ENCODE measurements around the gene SIKE1.
"Not testable (repeated sequence)": the region's sequence is repeated elsewhere in the genome, so short reads cannot be mapped to it uniquely, and the experiment has no call there.

The SIKE1 gene

GRCh38 chr1:114780344-114781226 is at the start of gene SIKE1:
TSS of gene SIKE1 (minus strand) at chr1:114780685. CDS start at chr1:114780607, 78 bp downstream.
- peak; percentile 79 for DNase-seq (ENCODE audit: low read depth, low spot score)

GRCh38 chr1:114830075-114830474 is 49.6 kb upstream of the SIKE1 start:
- not testable (repeated sequence) for DNase-seq (ENCODE audit: low read depth, low spot score)

GRCh38 chr1:114828251-114828650 is 47.8 kb upstream of the SIKE1 start:
- DNase-seq (ENCODE audit: low read depth, low spot score) = no peak

DNA sequence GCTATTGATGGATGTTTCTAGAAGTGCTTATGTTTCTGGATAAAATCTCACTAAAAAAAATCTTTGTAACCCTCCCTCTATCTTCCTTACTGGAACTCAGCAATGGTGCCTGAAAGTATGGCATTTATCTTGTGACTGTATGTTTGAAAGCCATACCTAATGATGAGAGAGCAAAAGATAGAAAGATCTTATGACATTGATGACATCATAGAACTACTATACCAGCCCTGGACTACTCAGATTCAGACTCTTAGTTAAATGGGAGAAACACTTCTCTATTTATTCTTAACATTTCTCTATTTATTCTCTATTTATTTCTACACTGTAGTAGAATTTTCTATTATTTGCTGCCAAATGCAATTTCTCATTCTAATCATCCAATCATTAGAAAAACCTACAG is 41.5 kb upstream of the SIKE1 start:
- DNase-seq (ENCODE audit: low read depth, low spot score) = no peak

DNA sequence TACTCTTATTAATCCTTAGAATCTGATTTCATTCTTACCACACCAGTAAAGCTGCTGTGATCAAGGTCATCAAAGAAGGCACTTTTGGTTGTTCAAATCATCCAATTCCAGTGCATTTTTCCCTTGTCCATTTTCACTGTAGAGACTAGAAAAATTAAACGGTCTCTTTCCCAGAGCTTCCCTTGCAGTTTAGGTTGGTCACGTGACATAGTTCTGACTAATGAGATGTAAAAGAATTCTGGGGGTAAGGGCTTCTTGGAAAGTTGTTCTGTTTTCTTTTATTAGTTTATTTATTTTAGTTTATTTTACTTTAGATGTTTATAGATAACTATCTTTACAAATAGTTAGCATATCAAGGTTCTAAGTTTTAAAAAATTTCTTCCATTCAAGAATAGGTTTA is 39.9 kb upstream of the SIKE1 start:
- no peak for DNase-seq (ENCODE audit: low read depth, low spot score)

DNA sequence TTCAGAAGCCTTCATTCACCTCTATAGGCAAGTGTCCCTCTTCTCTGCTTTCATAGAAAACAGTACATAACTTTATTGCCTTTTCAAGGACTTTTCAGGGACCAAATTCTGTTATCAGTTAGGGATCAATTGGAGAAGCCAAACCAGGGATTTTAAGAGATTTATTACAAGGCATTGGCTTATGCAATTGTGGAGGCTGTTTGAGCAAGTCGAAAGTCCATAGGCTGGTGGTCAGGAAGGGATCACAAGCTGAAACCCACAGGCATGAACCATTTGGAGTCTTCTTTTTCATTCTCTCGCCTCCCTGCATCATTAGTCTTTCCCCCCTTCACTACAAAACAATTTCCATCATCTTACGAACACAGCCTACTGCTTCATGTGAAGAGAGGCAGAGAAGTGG is 39.4 kb upstream of the SIKE1 start:
- no peak for DNase-seq (ENCODE audit: low read depth, low spot score)

DNA sequence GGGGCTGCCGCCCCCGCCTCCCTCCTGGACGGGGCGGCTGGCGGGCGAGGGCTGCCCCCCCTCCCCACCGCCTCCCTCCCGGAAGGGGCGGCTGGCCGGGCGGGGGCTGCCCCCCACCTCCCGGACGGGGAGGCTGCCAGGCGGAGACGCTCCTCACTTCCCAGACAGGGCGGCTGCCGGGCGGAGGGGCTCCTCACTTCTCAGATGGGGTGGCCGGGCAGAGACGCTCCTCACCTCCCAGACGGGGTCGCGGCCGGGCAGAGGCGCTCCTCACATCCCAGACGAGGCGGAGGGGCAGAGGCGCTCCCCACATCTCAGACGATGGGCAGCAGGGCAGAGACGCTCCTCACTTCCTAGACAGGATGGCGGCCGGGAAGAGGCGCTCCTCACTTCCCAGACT is 24.0 kb upstream of the SIKE1 start:
- not testable (repeated sequence) for DNase-seq (ENCODE audit: low read depth, low spot score)

DNA sequence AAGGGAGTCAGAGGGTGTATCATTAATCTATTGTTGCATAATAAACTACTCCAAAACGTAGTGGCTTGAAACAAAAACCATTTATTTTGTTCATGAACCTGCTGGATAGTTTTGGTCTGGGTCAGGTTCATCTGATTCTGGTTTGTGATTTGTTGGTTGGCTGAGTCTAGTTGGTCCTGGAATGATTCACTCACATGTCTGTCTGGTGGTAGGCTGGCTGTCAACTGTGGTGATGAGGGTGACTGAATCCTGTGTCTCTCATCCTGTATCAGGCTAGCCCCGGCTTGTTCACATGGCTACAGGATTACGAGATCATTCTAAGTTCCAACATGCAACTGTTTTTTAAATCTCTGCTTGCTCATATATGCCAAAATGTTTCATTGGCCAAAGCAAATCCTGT is 22.5 kb upstream of the SIKE1 start:
- no peak for DNase-seq (ENCODE audit: low read depth, low spot score)

DNA sequence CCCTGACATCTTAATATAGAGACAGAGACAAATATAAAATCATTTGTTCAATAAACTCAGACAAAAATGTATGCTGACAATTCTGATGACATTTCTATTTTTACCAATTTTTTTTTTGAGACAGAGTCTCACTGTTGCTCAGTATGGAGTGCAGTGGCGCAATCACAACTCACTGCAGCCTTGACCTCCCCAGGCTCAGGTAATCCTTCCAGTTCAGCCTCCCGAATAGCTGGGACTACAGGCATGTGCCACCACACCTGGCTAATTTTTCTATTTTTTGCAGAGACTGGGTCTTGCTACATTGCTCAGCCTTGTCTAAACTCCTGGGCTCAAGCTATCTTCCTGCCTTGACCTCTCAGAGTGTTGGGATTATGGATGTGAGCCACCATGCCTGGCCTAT is 13.6 kb upstream of the SIKE1 start:
- DNase-seq (ENCODE audit: low read depth, low spot score) = no peak

DNA sequence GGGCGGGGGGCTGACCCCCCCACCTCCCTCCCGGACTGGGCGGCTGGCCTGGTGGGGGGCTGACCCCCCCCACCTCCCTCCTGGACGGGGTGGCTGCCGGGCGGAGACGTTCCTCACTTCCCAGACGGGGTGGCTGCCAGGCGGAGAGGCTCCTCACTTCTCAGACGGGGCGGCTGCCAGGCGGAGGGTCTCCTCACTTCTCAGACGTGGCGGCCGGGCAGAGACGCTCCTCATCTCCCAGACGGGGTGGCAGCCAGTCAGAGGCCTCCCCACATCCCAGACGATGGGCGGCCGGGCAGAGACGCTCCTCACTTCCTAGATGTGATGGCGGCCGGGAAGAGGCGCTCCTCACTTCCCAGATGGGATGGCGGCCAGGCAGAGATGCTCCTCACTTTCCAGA is 10.1 kb upstream of the SIKE1 start:
- not testable (repeated sequence) for DNase-seq (ENCODE audit: low read depth, low spot score)

DNA sequence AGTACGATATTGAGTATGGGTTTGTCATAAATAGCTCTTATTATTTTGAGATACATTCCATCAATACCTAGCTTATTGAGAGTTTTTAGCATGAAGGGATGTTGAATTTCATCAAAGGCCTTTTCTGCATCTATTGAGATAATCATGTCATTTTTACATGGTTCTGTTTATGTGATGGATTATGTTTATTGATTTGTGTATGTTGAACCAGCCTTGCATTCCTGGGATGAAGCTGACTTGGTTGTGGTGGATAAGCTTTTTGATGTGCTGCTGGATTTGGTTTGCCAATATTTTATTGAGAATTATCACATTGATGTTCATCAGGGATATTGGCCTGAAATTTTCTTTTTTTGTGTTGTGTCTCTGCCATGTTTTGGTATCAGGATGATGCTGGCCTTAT is 6.0 kb upstream of the SIKE1 start:
- not testable (repeated sequence) for DNase-seq (ENCODE audit: low read depth, low spot score)

- no peak for DNase-seq (ENCODE audit: low read depth, low spot score)
These were observed 2.0 kb upstream of the SIKE1 start for GRCh38 chr1:114782476-114782875.

- DNase-seq (ENCODE audit: low read depth, low spot score) = no peak
These were observed 763 bp downstream of the SIKE1 start for GRCh38 chr1:114779722-114780121.

- DNase-seq (ENCODE audit: low read depth, low spot score) = not testable (repeated sequence)
These were observed 3.8 kb downstream of the SIKE1 start for GRCh38 chr1:114776726-114777125.

GRCh38 chr1:114771992-114772391 is 8.5 kb downstream of the SIKE1 start:
- no peak for DNase-seq (ENCODE audit: low read depth, low spot score)

- no peak for DNase-seq (ENCODE audit: low read depth, low spot score)
These were observed 9.5 kb downstream of the SIKE1 start for GRCh38 chr1:114770989-114771388.

DNA sequence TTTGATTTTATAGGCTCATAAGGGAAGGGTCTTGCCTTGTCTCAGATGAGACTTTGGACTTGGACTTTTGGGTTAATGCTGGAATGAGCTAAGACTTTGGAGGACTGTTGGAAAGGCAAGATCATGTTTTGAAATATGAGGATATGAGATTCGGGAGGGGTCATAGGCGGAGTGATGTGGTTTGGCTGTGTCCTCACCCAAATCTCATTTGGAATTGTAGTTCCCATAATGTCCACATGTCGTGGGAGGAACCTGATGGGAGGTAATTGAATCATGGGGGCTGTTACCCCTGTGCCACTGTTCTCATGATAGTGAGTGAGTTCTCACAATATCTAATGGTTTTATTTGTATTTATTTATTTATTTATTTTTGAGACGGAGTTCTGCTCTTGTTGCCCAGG is 15.8 kb downstream of the SIKE1 start:
- no peak for DNase-seq (ENCODE audit: low read depth, low spot score)

- DNase-seq (ENCODE audit: low read depth, low spot score) = no peak
These were observed 22.1 kb downstream of the SIKE1 start for GRCh38 chr1:114758256-114758832.

- DNase-seq (ENCODE audit: low read depth, low spot score) = peak; percentile 95
These were observed 22.8 kb downstream of the SIKE1 start, which contains the start of gene CSDE1 for GRCh38 chr1:114757455-114758255. TSS of gene CSDE1 (minus strand) at chr1:114757984. CDS start at chr1:114739890, 18,094 bp downstream.

DNA sequence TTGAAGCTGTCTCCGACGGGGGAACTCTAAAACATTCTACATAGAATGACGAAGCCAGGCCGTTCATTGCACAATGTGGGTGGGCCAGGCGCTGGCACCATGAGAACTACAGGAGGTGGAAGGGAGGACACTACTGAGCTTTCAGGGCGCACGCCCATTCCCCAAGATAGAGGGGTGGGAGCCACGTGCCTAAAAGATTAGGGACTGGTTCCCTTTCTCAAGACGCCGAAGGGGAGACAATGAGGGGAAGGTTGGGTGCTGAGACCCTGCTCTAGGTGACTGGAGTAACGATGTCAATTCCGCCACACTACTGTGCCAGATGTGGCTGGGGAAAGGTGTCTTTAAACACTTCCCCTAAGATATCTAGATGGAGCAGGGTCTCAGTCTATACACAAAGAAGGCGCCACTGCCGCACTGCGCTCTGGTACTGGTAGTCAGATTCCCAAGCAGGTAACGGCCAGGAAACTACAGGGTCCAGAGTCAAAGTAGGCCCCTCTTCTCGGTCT is 23.5 kb downstream of the SIKE1 start:
- no peak for DNase-seq (ENCODE audit: low read depth, low spot score)

- DNase-seq (ENCODE audit: low read depth, low spot score) = no peak
These were observed 24.2 kb downstream of the SIKE1 start for GRCh38 chr1:114756009-114756892.

All from smooth muscle cell of the brain vasculature (primary cell).